KOPT-K1 (cell line): ENCODE data around the gene C1orf159.

Source experiments
- H3K27ac ChIP-seq: fragments of 200-600 bp; sonication (generic); 2 replicates; pipeline ENCODE4 v1.5.1; 2016; ENCODE audit warnings: antibody characterized with exemption, mild to moderate bottlenecking, low read depth, low read length; ENCODE audit not compliant: poor library complexity, severe bottlenecking
- H3K36me3 ChIP-seq: fragments of 200-600 bp; sonication (generic); 2 replicates; pipeline ENCODE4 v1.5.1; 2017; ENCODE audit warnings: antibody characterized with exemption, mild to moderate bottlenecking, low read length, moderate library complexity; ENCODE audit not compliant: insufficient read depth
- H3K9me3 ChIP-seq: fragments of 200-600 bp; sonication (generic); 2 replicates; pipeline ENCODE4 v1.5.1; 2017; ENCODE audit warnings: antibody characterized with exemption, low read length, mild to moderate bottlenecking; ENCODE audit not compliant: insufficient read depth, poor library complexity, severe bottlenecking

Gene C1orf159

GRCh38 chr1:1115786-1116700 is at the start of gene C1orf159:
TSS of gene C1orf159 (minus strand) at chr1:1116089. CDS start at chr1:1091543, 24,546 bp downstream.
- Histone ChIP-seq H3K27ac (peak within 1 kb of the TSS; percentile 50), H3K9me3 (peaks cover 8% of the 10 kb centered on the region), H3K36me3 (peaks cover 14% of the 10 kb centered on the region; the same call in 1 of the 2 replicates)

- Histone ChIP-seq H3K9me3 (no peaks in the 10 kb centered on the region), H3K36me3 (no peaks in the 10 kb centered on the region), H3K27ac (no peak overlapping the region)
Observed at GRCh38 chr1:1165485-1165884, 49.6 kb upstream of the C1orf159 start.

GRCh38 chr1:1164701-1165451 is 49.0 kb upstream of the C1orf159 start:
- H3K9me3 ChIP-seq = no peaks in the 10 kb centered on the region
- no peak overlapping the region for H3K27ac ChIP-seq
- H3K36me3 ChIP-seq = no peaks in the 10 kb centered on the region

DNA sequence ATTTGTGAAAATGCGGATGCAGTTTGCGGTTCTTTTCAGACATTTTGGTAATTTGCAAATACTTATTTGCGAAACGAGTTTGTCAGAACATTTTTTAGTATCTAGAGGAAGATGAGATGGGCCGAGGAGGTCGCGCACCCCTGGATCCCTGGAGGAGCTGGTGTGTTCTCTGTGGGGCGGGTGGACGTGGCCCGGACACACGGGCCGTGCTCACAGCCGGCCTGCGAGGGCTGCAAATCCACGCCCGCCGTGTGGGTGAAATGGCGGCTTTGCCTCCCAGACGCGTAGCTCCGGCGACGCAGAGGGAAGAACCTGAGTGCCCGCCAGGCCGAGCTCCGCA is 48.4 kb upstream of the C1orf159 start:
- Histone ChIP-seq H3K36me3 (no peaks in the 10 kb centered on the region), H3K9me3 (no peaks in the 10 kb centered on the region), H3K27ac (no peak overlapping the region)

DNA sequence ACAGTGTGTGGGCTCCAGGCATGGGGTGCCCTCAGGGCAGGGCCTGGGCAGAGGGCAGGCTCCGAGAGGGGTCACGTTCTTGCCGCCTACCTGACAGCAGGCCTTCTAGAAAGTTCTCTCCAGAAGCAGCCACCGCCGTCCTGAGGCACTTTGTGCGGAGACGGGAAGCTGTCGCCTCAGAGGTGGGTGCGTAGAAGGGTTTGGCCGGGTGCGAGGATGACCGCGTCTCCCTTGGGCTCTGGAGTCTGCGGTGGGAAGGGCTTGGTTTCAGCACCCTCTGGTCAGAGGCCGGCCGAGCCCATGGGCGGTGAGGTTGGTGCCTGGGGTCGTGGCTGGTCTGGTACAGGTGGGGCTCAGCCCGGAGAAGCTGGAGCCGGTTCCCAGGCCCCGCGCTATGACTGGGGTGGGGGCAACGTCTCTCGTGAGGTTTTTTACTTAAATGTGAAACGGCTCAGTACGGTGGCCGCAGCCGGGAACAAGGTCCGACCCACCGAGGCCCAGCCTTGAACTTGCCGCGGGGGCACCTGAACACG is 47.7 kb upstream of the C1orf159 start:
- H3K36me3 ChIP-seq = no peaks in the 10 kb centered on the region
- no peaks in the 10 kb centered on the region for H3K9me3 ChIP-seq
- H3K27ac ChIP-seq = no peak overlapping the region

GRCh38 chr1:1162597-1163537 is 47.0 kb upstream of the C1orf159 start:
- no peaks in the 10 kb centered on the region for H3K36me3 ChIP-seq
- no peak overlapping the region for H3K27ac ChIP-seq
- H3K9me3 ChIP-seq = no peaks in the 10 kb centered on the region

- H3K9me3 ChIP-seq = no peaks in the 10 kb centered on the region
- H3K27ac ChIP-seq = no peak overlapping the region
- no peaks in the 10 kb centered on the region for H3K36me3 ChIP-seq
Observed at GRCh38 chr1:1161683-1162079, 45.8 kb upstream of the C1orf159 start.

- Histone ChIP-seq H3K27ac (no peak overlapping the region), H3K9me3 (no peaks in the 10 kb centered on the region), H3K36me3 (no peaks in the 10 kb centered on the region)
Observed at GRCh38 chr1:1161078-1161682, 45.3 kb upstream of the C1orf159 start.

DNA sequence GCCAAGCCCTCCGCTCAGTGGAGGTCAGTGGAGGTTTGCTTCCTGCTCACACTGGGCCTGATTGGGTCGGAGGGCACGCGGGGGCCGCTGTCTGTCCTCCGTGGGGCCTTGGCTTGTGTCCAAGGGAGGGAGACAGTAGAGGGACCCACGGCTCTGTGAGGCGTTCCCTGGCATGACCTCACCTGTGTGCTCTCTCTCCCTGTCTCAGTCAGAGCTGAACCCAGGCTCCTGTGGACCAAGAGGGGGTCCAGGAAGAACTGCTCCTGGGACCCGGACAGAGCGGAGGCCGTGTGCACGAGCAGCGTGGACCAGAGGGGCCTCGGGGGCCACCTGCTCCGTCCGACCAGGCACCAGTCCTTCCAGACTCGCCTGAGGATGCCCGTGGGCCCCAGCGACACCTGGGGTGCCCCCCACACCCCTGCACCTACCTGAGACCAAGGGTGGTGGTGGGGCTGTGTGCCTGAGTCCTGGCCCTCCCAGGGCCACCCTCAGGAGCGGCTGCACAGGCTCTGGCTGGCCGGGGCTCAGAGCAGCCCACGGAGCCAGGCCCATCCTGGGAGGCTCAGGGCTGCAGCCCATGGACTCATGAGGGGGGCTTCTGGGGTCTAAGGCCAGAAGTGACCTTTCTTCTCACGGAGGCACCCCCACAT is 44.5 kb upstream of the C1orf159 start:
- Histone ChIP-seq H3K9me3 (peaks cover 6% of the 10 kb centered on the region), H3K27ac (no peak overlapping the region), H3K36me3 (no peaks in the 10 kb centered on the region)

- H3K9me3 ChIP-seq = peaks cover 15% of the 10 kb centered on the region
- H3K27ac ChIP-seq = peak overlapping the region; percentile 55
- H3K36me3 ChIP-seq = no peaks in the 10 kb centered on the region
Observed at GRCh38 chr1:1157914-1158710, 42.2 kb upstream of the C1orf159 start.

DNA sequence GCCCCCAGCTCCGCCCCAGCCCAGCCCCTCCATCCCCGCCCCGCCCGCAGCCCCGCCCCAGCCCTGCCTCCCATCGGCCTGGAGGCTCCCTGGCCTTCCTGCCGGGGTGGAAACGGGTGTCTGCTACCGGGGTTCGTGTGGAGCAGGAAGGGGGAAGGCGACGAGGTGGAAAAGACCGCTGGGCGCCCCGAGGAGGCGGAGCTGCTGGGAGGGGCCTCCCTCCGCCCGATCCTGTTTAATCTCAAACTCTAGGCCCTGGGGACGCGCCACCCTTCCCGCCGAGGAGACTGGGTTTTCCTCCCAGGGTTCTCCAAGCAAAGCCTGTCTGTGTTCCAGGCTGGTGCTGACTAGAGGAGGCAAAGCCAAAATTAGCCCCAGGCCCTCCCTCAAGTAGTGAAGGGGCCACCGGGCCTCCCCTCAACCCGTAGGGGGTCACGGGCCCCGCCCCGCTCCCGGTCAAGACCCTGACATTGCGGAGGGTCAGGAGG is 41.6 kb upstream of the C1orf159 start:
- Histone ChIP-seq H3K27ac (peak overlapping the region; percentile 55), H3K36me3 (no peaks in the 10 kb centered on the region), H3K9me3 (peaks cover 21% of the 10 kb centered on the region)

GRCh38 chr1:1157033-1157365 is 41.1 kb upstream of the C1orf159 start:
- Histone ChIP-seq H3K9me3 (peaks cover 25% of the 10 kb centered on the region), H3K36me3 (no peaks in the 10 kb centered on the region), H3K27ac (no peak overlapping the region)
